ENCODE results near the gene SOX13.

DNA sequence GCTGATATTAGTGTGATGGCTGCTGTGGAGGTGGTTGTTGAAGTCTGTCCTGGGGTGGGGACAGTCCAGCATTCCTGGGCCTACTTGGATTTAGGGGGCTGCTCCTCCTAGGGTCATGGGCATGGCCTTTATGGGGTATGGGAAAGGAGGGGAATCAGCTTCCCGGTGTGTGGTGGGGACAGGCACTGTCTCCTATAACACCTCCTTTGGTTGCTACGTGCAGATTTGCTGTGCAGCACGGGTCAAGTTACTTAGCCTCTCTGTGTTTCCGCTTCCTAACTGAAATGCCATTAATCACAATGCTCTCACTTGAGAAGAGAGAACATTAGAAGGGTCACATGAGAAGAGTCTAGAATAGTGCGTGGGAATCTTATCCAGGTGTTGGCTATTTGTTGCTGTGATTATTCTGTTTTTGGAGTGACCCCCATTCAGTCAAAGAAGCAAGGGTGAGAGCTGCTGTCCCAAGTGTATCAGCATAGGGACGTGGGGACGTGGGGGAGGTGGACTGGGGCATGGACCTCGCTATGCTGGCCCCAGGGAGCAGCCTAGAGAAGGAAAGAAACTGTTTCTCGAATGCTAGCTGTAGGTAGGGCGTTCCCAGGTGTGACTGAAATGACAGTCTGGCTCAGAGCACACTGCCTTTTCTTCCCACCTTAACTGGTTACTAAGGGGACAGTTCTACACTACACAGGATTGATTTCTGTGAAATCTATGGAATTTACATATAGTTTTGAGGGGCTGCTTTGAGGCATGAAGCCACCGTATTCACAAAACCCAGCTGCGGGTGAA is 19.9 kb downstream of the SOX13 start:
- TF ChIP-seq, protein P1, sequence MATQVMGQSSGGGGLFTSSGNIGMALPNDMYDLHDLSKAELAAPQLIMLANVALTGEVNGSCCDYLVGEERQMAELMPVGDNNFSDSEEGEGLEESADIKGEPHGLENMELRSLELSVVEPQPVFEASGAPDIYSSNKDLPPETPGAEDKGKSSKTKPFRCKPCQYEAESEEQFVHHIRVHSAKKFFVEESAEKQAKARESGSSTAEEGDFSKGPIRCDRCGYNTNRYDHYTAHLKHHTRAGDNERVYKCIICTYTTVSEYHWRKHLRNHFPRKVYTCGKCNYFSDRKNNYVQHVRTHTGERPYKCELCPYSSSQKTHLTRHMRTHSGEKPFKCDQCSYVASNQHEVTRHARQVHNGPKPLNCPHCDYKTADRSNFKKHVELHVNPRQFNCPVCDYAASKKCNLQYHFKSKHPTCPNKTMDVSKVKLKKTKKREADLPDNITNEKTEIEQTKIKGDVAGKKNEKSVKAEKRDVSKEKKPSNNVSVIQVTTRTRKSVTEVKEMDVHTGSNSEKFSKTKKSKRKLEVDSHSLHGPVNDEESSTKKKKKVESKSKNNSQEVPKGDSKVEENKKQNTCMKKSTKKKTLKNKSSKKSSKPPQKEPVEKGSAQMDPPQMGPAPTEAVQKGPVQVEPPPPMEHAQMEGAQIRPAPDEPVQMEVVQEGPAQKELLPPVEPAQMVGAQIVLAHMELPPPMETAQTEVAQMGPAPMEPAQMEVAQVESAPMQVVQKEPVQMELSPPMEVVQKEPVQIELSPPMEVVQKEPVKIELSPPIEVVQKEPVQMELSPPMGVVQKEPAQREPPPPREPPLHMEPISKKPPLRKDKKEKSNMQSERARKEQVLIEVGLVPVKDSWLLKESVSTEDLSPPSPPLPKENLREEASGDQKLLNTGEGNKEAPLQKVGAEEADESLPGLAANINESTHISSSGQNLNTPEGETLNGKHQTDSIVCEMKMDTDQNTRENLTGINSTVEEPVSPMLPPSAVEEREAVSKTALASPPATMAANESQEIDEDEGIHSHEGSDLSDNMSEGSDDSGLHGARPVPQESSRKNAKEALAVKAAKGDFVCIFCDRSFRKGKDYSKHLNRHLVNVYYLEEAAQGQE (IDR thresholded peaks at IDR 0.05; ENCODE audit: low read depth): no peak
- TF ChIP-seq, protein P2, sequence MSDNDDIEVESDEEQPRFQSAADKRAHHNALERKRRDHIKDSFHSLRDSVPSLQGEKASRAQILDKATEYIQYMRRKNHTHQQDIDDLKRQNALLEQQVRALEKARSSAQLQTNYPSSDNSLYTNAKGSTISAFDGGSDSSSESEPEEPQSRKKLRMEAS (IDR thresholded peaks at IDR 0.05): no peak
- TF ChIP-seq NFIC (IDR thresholded peaks at IDR 0.05) (no peak), EP300 (IDR thresholded peaks at IDR 0.05; ENCODE audit: borderline replicate concordance) (no peak), TAF1 (IDR thresholded peaks at IDR 0.05; ENCODE audit: low read depth) (no peak)
